ENCODE measurements around the gene POPDC2. TPM values are rescaled to one million over a fixed set of nuclear protein-coding genes. Genes with fewer than 3 reads are reported as not detected.
A peak's percentile ranks its signal among the peaks of the same experiment; 100 is the strongest.

The POPDC2 gene
- total and polyA plus RNA-seq, 5 donors from 2014 or later, result 1.9 to 5.5 (median 2.5) TPM

DNA sequence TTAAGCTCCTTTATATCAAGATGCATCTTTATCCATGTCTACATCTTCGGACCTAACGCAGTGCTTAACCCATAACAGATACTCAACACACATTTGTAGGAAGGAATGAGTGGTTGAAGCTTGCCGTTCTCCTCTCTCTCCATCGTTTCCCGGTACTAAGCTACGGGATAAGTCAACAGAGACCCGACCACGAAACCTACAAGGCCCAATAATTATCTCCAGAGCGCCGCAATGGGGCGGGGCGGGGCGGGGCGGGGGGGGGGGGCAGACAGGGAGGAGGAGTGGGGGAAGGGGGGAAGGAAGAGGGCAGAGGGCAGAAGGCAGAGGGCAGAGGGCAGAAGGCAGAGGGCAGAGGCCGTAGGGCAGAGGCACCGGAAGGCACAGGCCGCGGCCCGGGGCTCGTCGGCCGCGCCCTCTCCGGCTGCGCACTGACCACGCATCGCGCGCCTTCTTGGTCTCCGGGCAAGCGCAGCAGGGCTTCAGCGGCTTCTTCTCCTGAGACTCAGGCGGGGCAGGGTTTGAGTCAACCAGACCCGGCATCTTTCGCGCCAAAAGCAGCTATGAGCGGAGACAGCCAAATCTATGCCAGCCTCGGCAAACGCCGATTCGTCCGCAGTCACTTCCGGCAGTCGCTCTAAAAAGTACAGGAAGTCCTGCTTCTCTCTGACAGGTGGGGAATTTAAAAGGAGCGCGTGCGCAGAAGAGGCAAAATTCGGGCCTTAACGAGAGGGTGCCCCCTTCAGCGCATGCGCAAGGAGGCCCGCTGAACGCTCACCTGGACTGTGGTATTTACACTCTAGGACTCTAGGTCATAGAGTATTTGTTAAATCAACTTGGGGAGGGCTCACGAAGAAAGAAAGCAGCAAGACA is 16.6 kb upstream of the POPDC2 start, which contains the start of gene COX17:
COX17 (minus strand) TSS at position 636 of the 870 bp plus-strand sequence; CDS start at position 540, 96 bp downstream.
- H3K4me3 Mint-ChIP-seq, result peak within 1 kb of the TSS; percentile 86 to 96 (median 92)
- peak within 1 kb of the TSS; percentile 96 for H3K4me3 ChIP-seq (ENCODE audit: low read depth, low read length)

DNA sequence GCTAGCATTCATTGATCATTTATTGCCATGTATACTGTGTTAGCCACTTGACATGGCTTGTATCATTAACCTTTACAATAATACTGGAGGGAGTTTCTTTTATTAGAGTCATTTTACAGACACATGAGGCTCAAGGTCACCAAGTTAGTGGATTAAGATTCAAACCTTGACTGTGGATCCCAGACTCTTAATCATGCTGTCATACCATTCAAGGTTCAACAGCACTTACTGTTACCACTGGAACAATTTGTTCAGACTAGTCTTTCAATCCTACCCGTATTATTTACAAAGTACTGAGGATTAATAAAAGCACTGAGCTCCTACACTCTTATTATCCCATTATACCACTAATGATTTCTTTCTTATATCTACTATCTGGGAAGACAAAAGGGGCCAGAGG is 15.6 kb upstream of the POPDC2 start:
- H3K4me3 ChIP-seq (ENCODE audit: low read depth, low read length), result peak overlapping the region; percentile 96
- no peak for DNase-seq
- no peak for ATAC-seq (ENCODE audit: low read depth in 2 of 2)

More for the DNA sequence above, 16.6 kb upstream of the POPDC2 start, which contains the start of gene COX17:
- H3K9me3 Mint-ChIP-seq, result no peaks in the 10 kb centered on the region
- no peaks in the 10 kb centered on the region for H3K9me3 ChIP-seq (ENCODE audit: control insufficient read depth in 2 of 2, low read length in 2 of 2)
- no peaks in the 10 kb centered on the region for H3K27me3 ChIP-seq (ENCODE audit: control insufficient read depth, insufficient read depth, low read length)
- H3K36me3 Mint-ChIP-seq, result peaks cover 12% of the 10 kb centered on the region
- peaks cover 21% of the 10 kb centered on the region for H3K4me1 ChIP-seq (ENCODE audit: control insufficient read depth, insufficient read depth, low read length, poor library complexity, severe bottlenecking)
- H3K4me1 Mint-ChIP-seq, result peaks cover 13 to 43% (median 35%) of the 10 kb centered on the region in 4 donors
- peak within 1 kb of the TSS; percentile 91 for H3K27ac ChIP-seq (ENCODE audit: insufficient read depth, low read length, poor library complexity, severe bottlenecking)
- peak within 1 kb of the TSS; percentile 96 to 99 (median 98) for H3K27ac Mint-ChIP-seq
- DNase-seq (peak; percentile 95 to 99 (median 98)), ATAC-seq (ENCODE audit: low read depth in 2 of 2) (peak; percentile 86 to 88)
- H3K27me3 Mint-ChIP-seq, result peaks cover 5% of the 10 kb centered on the region
- peaks cover 31% of the 10 kb centered on the region for H3K36me3 ChIP-seq (ENCODE audit: control insufficient read depth, insufficient read depth, low read length)

DNA sequence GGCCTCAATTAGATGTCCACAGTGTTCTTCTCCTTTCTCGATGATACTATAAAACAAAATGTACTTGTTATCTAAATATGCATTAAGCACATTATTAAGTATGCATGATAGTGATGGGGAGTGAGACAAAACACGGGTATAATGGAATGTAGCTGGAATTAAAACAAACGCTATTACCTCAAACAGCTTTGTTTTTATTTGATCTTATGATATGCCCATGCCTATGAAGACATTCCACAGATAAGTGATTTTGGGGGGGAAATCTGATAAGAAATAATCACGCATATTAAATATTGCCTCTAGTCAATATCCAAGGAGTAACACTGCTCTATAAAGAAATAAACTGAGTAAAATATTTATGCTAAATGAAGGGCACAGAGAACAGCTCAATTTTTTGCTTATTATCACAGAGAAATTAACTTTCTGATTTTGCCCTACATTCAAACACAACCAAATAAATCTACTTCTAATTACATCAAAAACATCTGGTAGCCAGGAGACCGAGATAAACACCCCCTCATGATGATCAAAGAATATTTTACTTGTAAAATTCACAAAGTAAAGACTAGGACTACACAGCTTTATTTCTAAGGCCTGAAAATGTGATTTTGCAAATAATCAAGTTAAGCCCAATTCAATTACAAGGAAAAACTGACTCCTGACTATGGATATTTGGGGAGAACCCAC is 14.9 kb upstream of the POPDC2 start:
- peaks cover 24% of the 10 kb centered on the region for H3K36me3 Mint-ChIP-seq
- Histone ChIP-seq H3K4me1 (ENCODE audit: control insufficient read depth, insufficient read depth, low read length, poor library complexity, severe bottlenecking) (peaks cover 21% of the 10 kb centered on the region), H3K36me3 (ENCODE audit: control insufficient read depth, insufficient read depth, low read length) (peaks cover 44% of the 10 kb centered on the region), H3K9me3 (ENCODE audit: control insufficient read depth in 2 of 2, low read length in 2 of 2) (no peaks in the 10 kb centered on the region), H3K4me3 (ENCODE audit: low read depth, low read length) (peak overlapping the region; percentile 96), H3K27ac (ENCODE audit: insufficient read depth, low read length, poor library complexity, severe bottlenecking) (no peak overlapping the region), H3K27me3 (ENCODE audit: control insufficient read depth, insufficient read depth, low read length) (no peaks in the 10 kb centered on the region)
- peak overlapping the region; percentile 86 to 96 (median 92) for H3K4me3 Mint-ChIP-seq
- H3K4me1 Mint-ChIP-seq, result peaks cover 19 to 57% (median 45%) of the 10 kb centered on the region in 4 donors
- peaks cover 5% of the 10 kb centered on the region for H3K27me3 Mint-ChIP-seq
- peak overlapping the region in 2 of 3 donors; percentile 7 to 69 for H3K27ac Mint-ChIP-seq
- ATAC-seq (ENCODE audit: low read depth in 2 of 2) (no peak), DNase-seq (no peak)
- H3K9me3 Mint-ChIP-seq, result no peaks in the 10 kb centered on the region

More for the DNA sequence above, 15.6 kb upstream of the POPDC2 start:
- Histone ChIP-seq H3K36me3 (ENCODE audit: control insufficient read depth, insufficient read depth, low read length) (peaks cover 40% of the 10 kb centered on the region), H3K4me1 (ENCODE audit: control insufficient read depth, insufficient read depth, low read length, poor library complexity, severe bottlenecking) (peaks cover 21% of the 10 kb centered on the region), H3K27me3 (ENCODE audit: control insufficient read depth, insufficient read depth, low read length) (no peaks in the 10 kb centered on the region), H3K27ac (ENCODE audit: insufficient read depth, low read length, poor library complexity, severe bottlenecking) (peak overlapping the region; percentile 91), H3K9me3 (ENCODE audit: control insufficient read depth in 2 of 2, low read length in 2 of 2) (no peaks in the 10 kb centered on the region)
- H3K9me3 Mint-ChIP-seq, result no peaks in the 10 kb centered on the region
- peak overlapping the region; percentile 86 to 96 (median 92) for H3K4me3 Mint-ChIP-seq
- H3K4me1 Mint-ChIP-seq, result peaks cover 18 to 51% (median 43%) of the 10 kb centered on the region in 4 donors
- H3K36me3 Mint-ChIP-seq, result peaks cover 19% of the 10 kb centered on the region
- H3K27ac Mint-ChIP-seq, result peak overlapping the region in 2 of 3 donors; percentile 69 to 96
- peaks cover 5% of the 10 kb centered on the region for H3K27me3 Mint-ChIP-seq

DNA sequence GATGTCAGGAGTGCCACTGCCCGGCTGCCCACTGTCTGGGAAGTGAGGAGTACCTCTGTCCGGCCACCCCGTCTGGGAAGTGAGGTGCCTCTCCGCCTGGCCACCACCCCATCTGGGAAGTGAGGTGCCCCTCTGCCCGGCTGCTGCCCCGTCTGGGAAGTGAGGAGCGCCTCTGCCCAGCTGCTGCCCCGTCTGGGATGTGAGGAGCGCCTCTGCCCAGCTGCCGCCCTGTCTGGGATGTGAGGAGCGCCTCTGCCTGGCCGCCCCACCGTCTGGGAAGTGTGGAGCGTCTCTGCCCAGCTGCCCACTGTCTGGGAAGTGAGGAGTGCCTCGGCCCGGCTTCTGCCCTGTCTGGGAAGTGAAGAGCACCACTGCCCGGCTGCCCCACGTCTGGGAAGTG is 13.5 kb upstream of the POPDC2 start:
- H3K27ac Mint-ChIP-seq, result no peak overlapping the region
- H3K4me3 Mint-ChIP-seq, result no peak overlapping the region
- Histone ChIP-seq H3K27me3 (ENCODE audit: control insufficient read depth, insufficient read depth, low read length) (no peaks in the 10 kb centered on the region), H3K27ac (ENCODE audit: insufficient read depth, low read length, poor library complexity, severe bottlenecking) (no peak overlapping the region), H3K4me3 (ENCODE audit: low read depth, low read length) (no peak overlapping the region), H3K9me3 (ENCODE audit: control insufficient read depth in 2 of 2, low read length in 2 of 2) (no peaks in the 10 kb centered on the region), H3K36me3 (ENCODE audit: control insufficient read depth, insufficient read depth, low read length) (peaks cover 57% of the 10 kb centered on the region), H3K4me1 (ENCODE audit: control insufficient read depth, insufficient read depth, low read length, poor library complexity, severe bottlenecking) (peaks cover 21% of the 10 kb centered on the region)
- no peak for DNase-seq
- H3K27me3 Mint-ChIP-seq, result peaks cover 5% of the 10 kb centered on the region
- no peak for ATAC-seq (ENCODE audit: low read depth in 2 of 2)
- H3K9me3 Mint-ChIP-seq, result no peaks in the 10 kb centered on the region
- H3K4me1 Mint-ChIP-seq, result peaks cover 27 to 62% (median 48%) of the 10 kb centered on the region in 4 donors
- H3K36me3 Mint-ChIP-seq, result peaks cover 34% of the 10 kb centered on the region

DNA sequence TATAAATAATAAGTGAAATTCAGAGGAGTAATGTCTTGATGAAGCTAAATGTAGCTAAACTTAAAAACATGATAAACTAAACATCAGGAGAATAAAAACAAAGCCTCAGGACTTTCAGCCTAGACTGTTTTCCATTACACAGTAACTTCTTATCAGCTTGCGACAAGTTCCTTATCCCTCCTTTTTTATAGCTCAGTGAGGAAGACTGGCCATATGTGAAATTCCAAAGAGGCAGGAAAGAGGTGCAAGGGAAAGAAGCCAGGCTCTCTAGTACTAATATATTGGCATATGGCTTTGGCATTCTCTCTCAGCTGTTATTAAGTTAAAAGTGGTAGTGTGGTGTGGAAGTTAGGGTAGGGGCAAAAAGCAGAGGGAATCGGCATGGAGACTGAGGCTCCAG is 12.4 kb upstream of the POPDC2 start:
- Histone ChIP-seq H3K27me3 (ENCODE audit: control insufficient read depth, insufficient read depth, low read length) (no peaks in the 10 kb centered on the region), H3K9me3 (ENCODE audit: control insufficient read depth in 2 of 2, low read length in 2 of 2) (no peaks in the 10 kb centered on the region), H3K36me3 (ENCODE audit: control insufficient read depth, insufficient read depth, low read length) (peaks cover 67% of the 10 kb centered on the region), H3K4me3 (ENCODE audit: low read depth, low read length) (no peak overlapping the region), H3K4me1 (ENCODE audit: control insufficient read depth, insufficient read depth, low read length, poor library complexity, severe bottlenecking) (peaks cover 18% of the 10 kb centered on the region), H3K27ac (ENCODE audit: insufficient read depth, low read length, poor library complexity, severe bottlenecking) (no peak overlapping the region)
- ATAC-seq (ENCODE audit: low read depth in 2 of 2), result no peak
- Mint-ChIP-seq H3K27ac (peak overlapping the region in 1 of 3 donors; percentile 81), H3K27me3 (peaks cover 5% of the 10 kb centered on the region), H3K9me3 (no peaks in the 10 kb centered on the region), H3K4me3 (peak overlapping the region in 1 of 4 donors; percentile 66), H3K4me1 (peaks cover 27 to 61% (median 47%) of the 10 kb centered on the region in 4 donors), H3K36me3 (peaks cover 34% of the 10 kb centered on the region)
- DNase-seq, result no peak

DNA sequence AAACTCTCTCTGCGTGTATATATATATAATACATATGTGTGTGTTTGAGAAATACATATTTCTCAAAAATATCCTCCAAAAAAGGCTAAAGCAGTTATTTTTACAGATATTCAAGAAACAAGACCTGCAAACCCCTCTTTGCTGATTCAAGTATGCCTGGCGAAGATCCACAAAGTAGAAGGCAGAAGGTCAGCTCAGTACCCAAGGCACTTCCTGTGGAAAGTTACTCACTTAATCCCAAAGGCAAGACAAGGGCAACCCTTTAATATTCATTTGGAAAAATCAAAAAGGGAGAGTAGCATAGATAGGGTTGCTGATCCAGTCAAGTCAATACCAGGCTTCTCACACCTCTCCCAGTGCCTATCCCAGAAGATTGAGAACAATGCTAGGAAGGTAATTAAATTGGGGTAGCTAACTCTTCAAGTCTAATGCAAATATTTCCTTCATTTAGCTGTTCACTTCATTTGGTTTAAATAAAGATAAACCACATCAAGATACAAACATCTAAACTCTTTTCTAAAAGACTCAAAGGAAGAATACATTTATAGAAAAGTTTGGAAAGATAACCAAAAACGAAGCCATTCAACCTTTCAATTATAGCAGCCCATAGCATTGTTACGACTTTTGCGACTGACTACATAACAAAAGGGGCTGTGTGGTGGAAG is 9.6 kb upstream of the POPDC2 start:
- Histone ChIP-seq H3K27ac (ENCODE audit: insufficient read depth, low read length, poor library complexity, severe bottlenecking) (no peak overlapping the region), H3K36me3 (ENCODE audit: control insufficient read depth, insufficient read depth, low read length) (peaks cover 75% of the 10 kb centered on the region), H3K4me3 (ENCODE audit: low read depth, low read length) (no peak overlapping the region), H3K27me3 (ENCODE audit: control insufficient read depth, insufficient read depth, low read length) (no peaks in the 10 kb centered on the region), H3K4me1 (ENCODE audit: control insufficient read depth, insufficient read depth, low read length, poor library complexity, severe bottlenecking) (no peaks in the 10 kb centered on the region), H3K9me3 (ENCODE audit: control insufficient read depth in 2 of 2, low read length in 2 of 2) (no peaks in the 10 kb centered on the region)
- ATAC-seq (ENCODE audit: low read depth in 2 of 2) (no peak), DNase-seq (no peak)
- Mint-ChIP-seq H3K4me3 (peak overlapping the region in 1 of 4 donors; percentile 38), H3K9me3 (no peaks in the 10 kb centered on the region), H3K27me3 (no peaks in the 10 kb centered on the region), H3K4me1 (peaks cover 22 to 36% (median 26%) of the 10 kb centered on the region in 4 donors), H3K36me3 (peaks cover 39% of the 10 kb centered on the region), H3K27ac (peak overlapping the region in 1 of 3 donors; percentile 42)

DNA sequence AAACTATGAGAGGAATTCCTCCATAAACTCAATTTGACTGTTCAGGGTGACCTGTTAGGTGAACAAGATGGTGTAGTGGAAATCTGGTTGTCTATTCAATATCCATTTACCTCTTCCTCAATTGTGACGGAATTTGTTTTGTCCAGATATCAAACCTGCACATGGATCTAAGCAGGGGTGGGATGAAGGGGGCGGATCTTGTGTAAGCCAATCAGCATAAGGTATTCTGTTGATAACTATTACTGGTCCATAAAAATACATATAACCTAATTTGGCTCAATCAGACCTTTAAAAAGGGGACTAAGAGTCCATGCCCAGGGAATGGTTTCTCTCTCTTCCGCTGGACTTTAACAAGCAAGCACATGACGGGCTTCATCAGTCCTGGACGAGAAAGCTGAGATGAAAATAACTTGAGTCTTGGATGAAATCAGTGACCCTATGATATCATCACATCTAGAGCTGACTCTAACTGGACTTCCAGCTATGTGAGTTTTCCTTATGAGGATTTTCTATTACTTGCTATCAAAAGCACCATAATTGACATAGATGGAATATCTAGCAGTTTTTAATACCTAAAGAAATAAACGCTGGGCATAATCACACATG is 5.7 kb upstream of the POPDC2 start:
- Mint-ChIP-seq H3K4me3 (no peak overlapping the region), H3K9me3 (no peaks in the 10 kb centered on the region), H3K4me1 (peaks cover 4 to 19% (median 10%) of the 10 kb centered on the region in 4 donors), H3K36me3 (peaks cover 20% of the 10 kb centered on the region), H3K27ac (no peak overlapping the region), H3K27me3 (no peaks in the 10 kb centered on the region)
- Histone ChIP-seq H3K27me3 (ENCODE audit: control insufficient read depth, insufficient read depth, low read length) (no peaks in the 10 kb centered on the region), H3K27ac (ENCODE audit: insufficient read depth, low read length, poor library complexity, severe bottlenecking) (no peak overlapping the region), H3K4me1 (ENCODE audit: control insufficient read depth, insufficient read depth, low read length, poor library complexity, severe bottlenecking) (no peaks in the 10 kb centered on the region), H3K9me3 (ENCODE audit: control insufficient read depth in 2 of 2, low read length in 2 of 2) (no peaks in the 10 kb centered on the region), H3K36me3 (ENCODE audit: control insufficient read depth, insufficient read depth, low read length) (peaks cover 38% of the 10 kb centered on the region), H3K4me3 (ENCODE audit: low read depth, low read length) (no peak overlapping the region)
- no peak for ATAC-seq (ENCODE audit: low read depth in 2 of 2)
- DNase-seq, result no peak

Data from CD4-positive, CD25-positive, alpha-beta regulatory T cell (primary cell).